GM19351 (cell line): ENCODE data around the gene FLOT2.
"Not testable (repeated sequence)": the region's sequence is repeated elsewhere in the genome, so short reads cannot be mapped to it uniquely, and the experiment has no call there.

Experiments used
- ATAC-seq: cut with Tn5 transposase; IDR thresholded peaks from one replicate; pipeline ENCODE4 v1.9.1; 2021; ENCODE audit warnings: mild to moderate bottlenecking, moderate library complexity; ENCODE audit not compliant: unreplicated experiment

The FLOT2 gene

GRCh38 chr17:28877150-28877711 lies 20.3 kb downstream of the FLOT2 start:
- ATAC-seq, result not testable (repeated sequence)

- no peak for ATAC-seq
Measured at GRCh38 chr17:28875848-28876550, 21.5 kb downstream of the FLOT2 start.

DNA sequence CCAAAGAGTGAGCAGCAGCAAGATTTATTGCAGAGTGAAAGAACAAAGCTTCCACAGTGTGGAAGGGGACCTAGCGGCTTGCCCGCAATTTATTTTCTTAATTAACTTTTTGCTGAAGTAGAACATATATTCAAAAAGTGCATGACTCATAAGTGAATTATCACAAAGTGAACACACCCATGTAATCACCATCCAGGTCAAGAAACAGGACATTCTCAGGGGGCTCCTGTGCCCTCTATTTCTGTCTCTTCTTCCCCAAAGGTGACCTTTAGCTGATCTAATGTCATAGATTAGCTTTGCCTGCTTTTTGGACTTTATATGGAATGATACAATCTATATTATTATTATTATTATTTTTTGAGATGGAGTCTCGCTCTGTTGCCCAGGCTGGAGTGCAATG lies 22.8 kb downstream of the FLOT2 start:
- ATAC-seq, result no peak

- no peak for ATAC-seq
Measured at GRCh38 chr17:28873839-28874238, 23.7 kb downstream of the FLOT2 start.

GRCh38 chr17:28871056-28871579 lies 26.4 kb downstream of the FLOT2 start:
- peak; percentile 89 for ATAC-seq

- no peak for ATAC-seq
Measured at GRCh38 chr17:28867276-28867675, 30.3 kb downstream of the FLOT2 start.

DNA sequence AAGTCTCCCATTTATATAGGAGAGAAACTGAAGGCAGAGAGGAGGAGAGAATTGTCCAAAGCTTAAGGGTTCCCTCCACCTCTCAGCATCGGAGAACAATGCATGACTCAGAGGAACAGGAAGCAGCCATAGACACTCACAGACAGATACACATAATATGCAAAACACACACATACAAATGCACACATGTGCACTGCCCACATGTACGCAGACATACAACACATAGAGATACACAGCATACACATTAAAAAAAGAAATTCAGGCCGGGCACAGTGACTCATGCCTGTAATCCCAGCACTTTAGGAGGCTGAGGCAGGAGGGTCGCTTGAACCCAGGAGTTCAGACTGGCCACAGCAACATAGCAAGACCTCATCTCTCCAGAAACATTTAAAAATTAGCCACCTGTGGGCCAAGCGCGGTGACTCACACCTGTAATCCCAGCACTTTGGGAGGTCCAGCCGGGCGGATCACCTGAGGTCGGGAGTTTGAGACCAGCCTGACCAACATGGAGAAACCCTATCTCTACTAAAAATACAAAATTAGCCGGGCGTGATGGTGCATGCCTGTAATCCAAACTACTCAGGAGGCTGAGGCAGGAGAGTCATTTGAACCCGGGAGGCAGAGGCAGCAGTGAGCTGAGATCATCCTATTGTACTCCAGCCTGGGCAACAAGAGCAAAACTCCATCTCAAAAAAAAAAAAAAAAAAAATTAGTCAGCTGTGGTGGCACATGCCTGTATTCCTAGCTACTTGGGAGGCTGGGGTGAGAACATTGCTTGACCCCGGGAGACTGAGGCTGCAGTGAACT lies 31.4 kb downstream of the FLOT2 start:
- ATAC-seq, result no peak

DNA sequence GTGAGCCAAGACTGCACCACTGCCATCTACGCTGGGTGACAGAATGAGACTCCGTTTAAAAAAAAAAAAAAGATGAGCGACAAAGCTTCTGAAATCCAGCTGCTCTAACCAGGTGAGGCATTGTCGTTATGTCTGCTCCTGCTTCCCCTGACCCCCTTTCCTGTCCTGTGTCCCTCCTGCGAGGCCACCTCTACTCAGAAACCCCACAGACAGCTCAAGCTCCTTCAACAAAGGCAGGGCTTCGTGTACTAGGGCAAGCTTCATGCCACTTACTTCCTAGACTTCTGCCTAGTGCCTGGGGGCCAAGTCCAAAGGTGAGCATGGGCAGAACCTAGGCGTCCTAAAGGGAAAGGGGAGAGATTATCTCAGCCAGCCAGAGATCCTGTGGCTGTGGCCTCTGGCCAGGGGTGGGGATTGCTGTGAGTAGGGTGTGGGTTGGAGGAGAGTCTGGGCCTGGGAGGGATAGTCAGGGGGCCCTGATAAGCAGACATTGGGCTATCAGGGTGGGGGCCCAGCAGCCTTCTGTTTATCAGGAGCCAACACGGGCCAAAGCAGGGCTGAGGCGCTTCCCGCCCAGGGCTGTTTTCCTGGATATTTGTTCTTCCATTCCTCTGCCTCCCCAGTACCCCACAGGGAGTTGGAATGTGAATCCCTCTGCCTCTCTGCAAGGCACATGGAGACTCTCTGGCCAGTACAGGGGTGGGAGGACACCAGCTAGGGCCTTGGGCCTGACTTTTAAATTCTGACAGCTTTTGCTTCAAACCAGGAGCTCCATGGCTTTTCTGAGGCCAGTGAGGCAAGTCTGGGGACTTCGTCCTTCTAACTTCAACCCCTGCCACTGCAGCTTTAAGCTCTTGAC lies 32.3 kb downstream of the FLOT2 start:
- ATAC-seq, result no peak

DNA sequence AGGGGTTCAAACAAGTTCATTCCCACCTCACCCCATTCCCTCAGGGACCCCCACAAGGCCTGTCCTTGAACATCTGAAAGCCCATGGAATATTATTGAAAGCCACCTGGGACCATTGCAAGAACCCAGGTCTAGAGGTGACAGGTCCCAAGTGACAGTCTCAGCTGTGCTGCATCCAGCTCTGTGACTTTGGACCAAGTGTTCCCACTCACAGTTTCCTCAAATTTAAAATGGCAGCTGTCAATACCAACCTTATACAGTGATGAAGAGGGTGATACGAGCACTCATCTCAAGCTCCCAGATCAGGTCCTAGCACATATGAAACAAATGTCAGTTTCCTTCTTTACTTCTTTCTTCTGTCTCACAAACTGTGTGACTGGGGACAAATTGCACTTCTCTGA lies 33.6 kb downstream of the FLOT2 start:
- ATAC-seq, result no peak

- no peak for ATAC-seq
Measured at GRCh38 chr17:28862561-28862960, 35.0 kb downstream of the FLOT2 start.

GRCh38 chr17:28861393-28862203 lies 35.9 kb downstream of the FLOT2 start:
- no peak for ATAC-seq

GRCh38 chr17:28860363-28860808 lies 37.1 kb downstream of the FLOT2 start:
- no peak for ATAC-seq

DNA sequence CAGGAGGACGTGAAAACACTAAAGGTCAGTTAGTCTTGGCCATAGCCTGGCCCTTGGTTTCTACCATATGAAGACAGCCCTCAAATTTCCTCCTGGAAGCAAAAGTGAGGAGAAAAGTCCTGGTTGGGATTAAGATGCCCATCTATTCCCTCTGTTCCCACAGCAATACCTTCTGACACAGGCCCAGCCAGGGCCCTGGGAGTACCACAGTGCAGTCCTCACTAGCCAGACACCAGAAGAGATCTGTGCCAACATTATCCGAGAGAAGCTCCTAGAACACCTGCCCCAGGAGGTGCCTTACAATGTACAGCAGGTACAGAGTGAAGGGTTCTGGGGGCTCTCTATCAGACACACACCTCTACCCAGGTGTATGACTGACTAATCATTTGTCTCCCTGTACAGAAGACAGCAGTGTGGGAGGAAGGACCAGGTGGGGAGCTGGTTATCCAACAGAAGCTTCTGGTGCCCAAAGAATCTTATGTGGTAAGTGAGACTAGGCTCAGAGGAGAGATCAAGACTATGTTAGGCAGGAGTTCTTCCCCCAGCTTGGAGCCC lies 38.7 kb downstream of the FLOT2 start:
- no peak for ATAC-seq

DNA sequence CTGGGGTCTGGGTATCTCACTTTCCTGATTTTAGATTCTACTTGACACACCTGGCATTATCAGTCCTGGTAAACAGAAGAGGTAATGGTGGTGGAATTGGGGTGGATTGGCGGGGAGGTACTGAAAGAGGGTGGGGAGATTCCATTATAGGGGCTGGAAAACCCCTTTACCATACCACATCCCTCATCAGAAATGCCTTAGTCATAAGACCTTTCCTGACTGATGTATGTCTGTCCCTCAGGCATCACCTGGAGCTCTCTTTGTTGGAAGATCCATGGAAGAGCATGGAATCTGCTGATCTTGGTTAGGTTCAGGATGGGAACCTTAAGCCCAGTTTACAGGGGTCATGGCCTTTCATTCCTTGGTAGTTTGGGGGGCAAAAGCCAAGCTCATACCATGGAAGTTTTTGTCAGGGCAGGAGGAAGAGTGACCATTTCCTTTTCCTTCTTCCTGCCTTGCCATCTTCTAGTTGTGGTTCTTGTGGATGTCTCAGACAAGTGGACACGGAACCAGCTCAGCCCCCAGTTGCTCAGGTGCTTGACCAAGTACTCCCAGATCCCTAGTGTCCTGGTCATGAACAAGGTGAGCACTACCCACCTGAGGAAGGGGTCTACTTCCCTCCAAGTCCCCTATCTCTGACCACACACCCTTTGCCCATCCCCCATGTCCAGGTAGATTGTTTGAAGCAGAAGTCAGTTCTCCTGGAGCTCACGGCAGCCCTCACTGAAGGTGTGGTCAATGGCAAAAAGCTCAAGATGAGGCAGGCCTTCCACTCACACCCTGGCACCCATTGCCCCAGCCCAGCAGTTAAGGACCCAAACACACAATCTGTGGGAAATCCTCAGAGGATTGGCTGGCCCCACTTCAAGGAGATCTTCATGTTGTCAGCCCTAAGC lies 39.4 kb downstream of the FLOT2 start:
- ATAC-seq, result no peak

DNA sequence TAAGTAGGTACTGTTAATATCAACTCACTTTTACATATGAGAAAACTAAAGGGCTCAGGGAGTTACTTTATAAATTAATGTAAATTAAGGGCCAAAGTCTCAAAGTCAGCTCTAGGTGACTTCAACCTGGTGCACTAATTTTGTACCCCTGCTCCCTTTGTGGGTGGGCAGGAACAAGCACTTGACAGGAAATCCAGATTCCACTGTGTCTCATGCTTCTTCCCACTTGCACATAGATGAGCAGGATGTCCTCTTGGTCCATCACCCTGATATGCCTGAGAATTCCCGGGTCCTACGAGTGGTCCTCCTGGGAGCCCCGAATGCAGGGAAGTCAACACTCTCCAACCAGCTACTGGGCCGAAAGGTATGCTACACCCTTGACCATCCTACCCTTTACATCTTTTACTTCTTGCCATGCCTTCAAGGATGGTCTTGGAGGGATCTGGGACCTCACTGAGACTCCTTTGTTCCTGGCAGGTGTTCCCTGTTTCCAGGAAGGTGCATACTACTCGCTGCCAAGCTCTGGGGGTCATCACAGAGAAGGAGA lies 41.4 kb downstream of the FLOT2 start:
- ATAC-seq, result no peak

GRCh38 chr17:28855336-28855679 lies 42.2 kb downstream of the FLOT2 start:
- no peak for ATAC-seq

DNA sequence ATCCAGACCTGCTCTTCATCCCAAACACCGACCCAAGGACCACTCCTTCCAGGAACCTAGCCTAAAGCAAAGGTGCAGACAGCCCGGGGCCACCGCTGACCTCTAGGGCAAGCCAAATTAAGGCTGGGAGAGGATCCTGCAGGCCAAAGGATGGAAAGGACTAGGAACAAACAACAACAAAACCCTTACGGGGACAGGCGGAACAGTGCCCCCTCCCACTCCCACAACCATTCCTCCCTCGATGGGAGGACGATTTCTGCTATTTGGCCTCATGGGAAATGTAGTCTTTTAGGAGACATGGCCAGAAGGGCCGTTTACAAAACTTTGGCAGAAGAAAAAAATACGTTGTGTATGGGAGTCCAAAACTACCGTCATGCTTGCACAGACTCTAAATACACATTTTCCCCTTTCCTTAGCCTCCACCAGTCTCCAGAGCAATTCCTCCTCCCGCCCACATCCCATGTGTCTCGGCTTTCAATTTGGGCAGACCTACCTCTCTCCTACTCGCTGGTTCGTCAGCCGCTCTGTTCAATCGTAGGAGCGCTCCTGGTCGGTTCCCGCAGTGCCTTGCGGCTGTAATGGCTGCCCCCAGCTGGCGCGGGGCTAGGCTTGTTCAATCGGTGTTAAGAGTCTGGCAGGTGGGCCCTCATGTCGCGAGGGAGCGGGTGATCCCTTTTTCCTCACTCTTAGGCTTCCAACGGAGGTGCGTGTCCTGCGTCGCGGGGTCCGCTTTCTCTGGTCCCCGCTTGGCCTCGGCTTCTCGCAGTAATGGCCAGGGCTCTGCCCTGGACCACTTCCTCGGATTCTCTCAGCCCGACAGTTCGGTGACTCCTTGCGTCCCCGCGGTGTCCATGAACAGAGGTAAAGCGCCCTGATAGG lies 42.8 kb downstream of the FLOT2 start, which contains the start of gene ERAL1:
ERAL1 (plus strand) TSS at position 560 of the 879 bp plus-strand sequence; CDS start at position 579, 19 bp downstream.
- peak; percentile 92 for ATAC-seq
